Measurements from ENCODE around the gene CAMTA1. TPM values are rescaled to one million over a fixed set of nuclear protein-coding genes. Genes with fewer than 3 reads are reported as not detected.

The CAMTA1 gene
- total RNA-seq, 1 experiment from 2014 or later = 82.2 TPM

- ATAC-seq = no peak
- Histone ChIP-seq H3K9me3 (ENCODE audit: control insufficient read depth, insufficient read depth, low read depth, low read length) (no peaks in the 10 kb centered on the region), H3K4me1 (ENCODE audit: control insufficient read depth, insufficient read depth, low read length) (no peaks in the 10 kb centered on the region), H3K4me3 (ENCODE audit: low read depth in 2 of 2, low read length in 2 of 2) (no peak overlapping the region), H3K36me3 (ENCODE audit: control insufficient read depth, insufficient read depth, low read length) (no peaks in the 10 kb centered on the region), H3K27ac (ENCODE audit: low read length) (no peak overlapping the region), H3K27me3 (ENCODE audit: control insufficient read depth, insufficient read depth, low read length) (no peaks in the 10 kb centered on the region)
- TF ChIP-seq POLR2AphosphoS5 (IDR thresholded peaks at IDR 0.05; ENCODE audit: low read depth, low read length) = no peak
- no peak for TF ChIP-seq REST (IDR thresholded peaks at IDR 0.05; ENCODE audit: insufficient read depth in 1 of 2, low read depth in 2 of 2, low read length in 1 of 2)
- TF ChIP-seq CTCF (IDR thresholded peaks at IDR 0.05) = no peak
- TF ChIP-seq TCF7L2 (IDR thresholded peaks at IDR 0.05; ENCODE audit: low read depth, low read length) = no peak
- TF ChIP-seq SIN3A (IDR thresholded peaks at IDR 0.05; ENCODE audit: borderline replicate concordance, insufficient read depth, low read depth, low read length) = no peak
- intact Hi-C loops (cut with micrococcal nuclease; ENCODE audit: unreplicated experiment) (no loop called here), in situ Hi-C loops (cut with HindIII; ENCODE audit: low pct_unique_long_range_greater_than_20kb, low sequenced_read_pairs) (no loop called here)
- no TSS peak for BruUV-seq (replicated peaks)
- ChIA-PET CTCF (no interaction called here), POLR2A (no interaction called here)
- no peak for DNase-seq (ENCODE audit: low read depth, low spot score)
Measured at GRCh38 chr1:7430047-7430608, 644.9 kb downstream of the CAMTA1 start.

GRCh38 chr1:7430691-7431090 lies 645.4 kb downstream of the CAMTA1 start:
- no peak overlapping the region for H3K27ac ChIP-seq (ENCODE audit: low read length)
- H3K4me3 ChIP-seq (ENCODE audit: low read depth in 2 of 2, low read length in 2 of 2) = no peak overlapping the region
- no peaks in the 10 kb centered on the region for H3K4me1 ChIP-seq (ENCODE audit: control insufficient read depth, insufficient read depth, low read length)
- H3K9me3 ChIP-seq (ENCODE audit: control insufficient read depth, insufficient read depth, low read depth, low read length) = no peaks in the 10 kb centered on the region
- CTCF ChIA-PET = no interaction called here
- BruUV-seq (replicated peaks) = no TSS peak
- no peaks in the 10 kb centered on the region for H3K27me3 ChIP-seq (ENCODE audit: control insufficient read depth, insufficient read depth, low read length)
- H3K36me3 ChIP-seq (ENCODE audit: control insufficient read depth, insufficient read depth, low read length) = no peaks in the 10 kb centered on the region
- POLR2A ChIA-PET = no interaction called here
- intact Hi-C loops (cut with micrococcal nuclease; ENCODE audit: unreplicated experiment) (no loop called here), in situ Hi-C loops (cut with HindIII; ENCODE audit: low pct_unique_long_range_greater_than_20kb, low sequenced_read_pairs) (no loop called here)
- TF ChIP-seq POLR2AphosphoS5 (IDR thresholded peaks at IDR 0.05; ENCODE audit: low read depth, low read length) (no peak), CTCF (IDR thresholded peaks at IDR 0.05) (no peak), SIN3A (IDR thresholded peaks at IDR 0.05; ENCODE audit: borderline replicate concordance, insufficient read depth, low read depth, low read length) (no peak), REST (IDR thresholded peaks at IDR 0.05; ENCODE audit: insufficient read depth in 1 of 2, low read depth in 2 of 2, low read length in 1 of 2) (no peak), TCF7L2 (IDR thresholded peaks at IDR 0.05; ENCODE audit: low read depth, low read length) (no peak)
- DNase-seq (ENCODE audit: low read depth, low spot score) (no peak), ATAC-seq (no peak)
